ENCODE measurements around the gene ANKH.

- TF ChIP-seq CTCF (conservative IDR thresholded peaks at IDR 0.05 in 1 of 2, IDR thresholded peaks at IDR 0.05 in 1 of 2; ENCODE audit: extremely low read depth in 1 of 2, insufficient read depth in 1 of 2, low read depth in 1 of 2, low read length in 2 of 2) (no peak), EZH2 (IDR thresholded peaks at IDR 0.05; ENCODE audit: borderline replicate concordance, low read length) (no peak)
Observed at GRCh38 chr5:14750712-14751111, 120.9 kb downstream of the ANKH start.
